IPS DF 6.9 (cell line): ENCODE data around the gene ZRANB3.
A peak's percentile ranks its signal among the peaks of the same experiment; 100 is the strongest.
"Not testable (repeated sequence)": the region's sequence is repeated elsewhere in the genome, so short reads cannot be mapped to it uniquely, and the experiment has no call there.

Experiments used
- DNase-seq: peaks from one replicate; pipeline ENCODE4 v3.0.0-alpha.2; 2013; ENCODE audit warnings: low read depth, low spot score
- H3K27ac ChIP-seq: one replicate; pipeline ENCODE4 v1.5.1; 2013; ENCODE audit warnings: low read length, control low read depth
- H3K27me3 ChIP-seq: 2 replicates; pipeline ENCODE4 v1.6.1; 2013; ENCODE audit warnings: mild to moderate bottlenecking, low read length; ENCODE audit not compliant: control insufficient read depth, insufficient read depth
- H3K36me3 ChIP-seq: 2 replicates; pipeline ENCODE4 v1.6.1; 2013; ENCODE audit warnings: low read length; ENCODE audit not compliant: control insufficient read depth, insufficient read depth
- H3K4me1 ChIP-seq: 2 replicates; pipeline ENCODE4 v1.6.1; 2013; ENCODE audit warnings: low read length; ENCODE audit not compliant: control insufficient read depth, insufficient read depth
- H3K4me3 ChIP-seq: 2 replicates; pipeline ENCODE4 v1.5.1; 2013; ENCODE audit warnings: mild to moderate bottlenecking, low read length
- H3K9me3 ChIP-seq: 2 replicates; pipeline ENCODE4 v1.6.1; 2013; ENCODE audit warnings: low read length, inconsistent platforms; ENCODE audit not compliant: control insufficient read depth, insufficient read depth
- WGBS: extraction: QIAGEN DNeasy Blood & Tissue Kit; methylation state at CpG from one replicate; pipeline ENCODE4 v1.1.7; 2013; ENCODE audit warnings: mixed read lengths, missing lambda C conversion rate; ENCODE audit not compliant: insufficient read length, insufficient coverage; 5-methylcytosine and 5-hydroxymethylcytosine counted together

The ZRANB3 gene

GRCh38 chr2:135490376-135490775, 40.6 kb downstream of the ZRANB3 start:
- no peaks in the 10 kb centered on the region for H3K27me3 ChIP-seq
- H3K9me3 ChIP-seq = no peaks in the 10 kb centered on the region
- H3K4me1 ChIP-seq = no peaks in the 10 kb centered on the region
- H3K4me3 ChIP-seq = no peak overlapping the region
- H3K27ac ChIP-seq = no peak overlapping the region
- no CpG with 5 or more reads among the region's 1 CpG for WGBS
- H3K36me3 ChIP-seq = no peaks in the 10 kb centered on the region
- DNase-seq = no peak

- no peaks in the 10 kb centered on the region for H3K9me3 ChIP-seq
- no CpG with 5 or more reads among the region's 4 CpGs for WGBS
Observed at GRCh38 chr2:135485441-135485840, 45.6 kb downstream of the ZRANB3 start.

GRCh38 chr2:135475128-135475527, 55.9 kb downstream of the ZRANB3 start:
- H3K36me3 ChIP-seq = no peaks in the 10 kb centered on the region
- H3K4me1 ChIP-seq = no peaks in the 10 kb centered on the region
- H3K27ac ChIP-seq = no peak overlapping the region
- DNase-seq = no peak
- H3K4me3 ChIP-seq = no peak overlapping the region
- H3K27me3 ChIP-seq = no peaks in the 10 kb centered on the region
- H3K9me3 ChIP-seq = no peaks in the 10 kb centered on the region

More at GRCh38 chr2:135485441-135485840, 45.6 kb downstream of the ZRANB3 start:
- Histone ChIP-seq H3K27ac (no peak overlapping the region), H3K4me3 (no peak overlapping the region), H3K36me3 (no peaks in the 10 kb centered on the region), H3K4me1 (no peaks in the 10 kb centered on the region), H3K27me3 (no peaks in the 10 kb centered on the region)
- no peak for DNase-seq

GRCh38 chr2:135473567-135473966, 57.5 kb downstream of the ZRANB3 start:
- Histone ChIP-seq H3K4me1 (no peaks in the 10 kb centered on the region), H3K4me3 (no peak overlapping the region), H3K27me3 (no peaks in the 10 kb centered on the region), H3K27ac (no peak overlapping the region), H3K9me3 (no peaks in the 10 kb centered on the region), H3K36me3 (no peaks in the 10 kb centered on the region)
- DNase-seq = peak; percentile 4
- WGBS = no CpG with 5 or more reads among the region's 2 CpGs

GRCh38 chr2:135471106-135471505, 59.9 kb downstream of the ZRANB3 start:
- H3K4me3 ChIP-seq = no peak overlapping the region

GRCh38 chr2:135457279-135457678, 73.7 kb downstream of the ZRANB3 start:
- H3K27me3 ChIP-seq = no peaks in the 10 kb centered on the region
- H3K4me1 ChIP-seq = no peaks in the 10 kb centered on the region
- no peaks in the 10 kb centered on the region for H3K36me3 ChIP-seq
- no peak overlapping the region for H3K4me3 ChIP-seq
- H3K27ac ChIP-seq = no peak overlapping the region
- DNase-seq = no peak
- no peaks in the 10 kb centered on the region; the same call in 1 of the 2 replicates for H3K9me3 ChIP-seq

More at GRCh38 chr2:135471106-135471505, 59.9 kb downstream of the ZRANB3 start:
- Histone ChIP-seq H3K27ac (no peak overlapping the region), H3K4me1 (no peaks in the 10 kb centered on the region), H3K27me3 (no peaks in the 10 kb centered on the region), H3K36me3 (no peaks in the 10 kb centered on the region), H3K9me3 (no peaks in the 10 kb centered on the region)
- DNase-seq = no peak

GRCh38 chr2:135456835-135457234, 74.2 kb downstream of the ZRANB3 start:
- Histone ChIP-seq H3K27me3 (no peaks in the 10 kb centered on the region), H3K4me1 (no peaks in the 10 kb centered on the region), H3K4me3 (no peak overlapping the region), H3K36me3 (no peaks in the 10 kb centered on the region), H3K9me3 (no peaks in the 10 kb centered on the region; the same call in 1 of the 2 replicates), H3K27ac (no peak overlapping the region)
- no CpG with 5 or more reads among the region's 1 CpG for WGBS
- DNase-seq = no peak

- Histone ChIP-seq H3K27me3 (no peaks in the 10 kb centered on the region), H3K36me3 (no peaks in the 10 kb centered on the region), H3K4me3 (no peak overlapping the region), H3K27ac (no peak overlapping the region), H3K9me3 (no peaks in the 10 kb centered on the region; the same call in 1 of the 2 replicates), H3K4me1 (no peaks in the 10 kb centered on the region)
- DNase-seq = no peak
- WGBS = no CpG with 5 or more reads among the region's 2 CpGs
Observed at GRCh38 chr2:135456431-135456830, 74.6 kb downstream of the ZRANB3 start.

GRCh38 chr2:135454608-135455007, 76.4 kb downstream of the ZRANB3 start:
- no CpG with 5 or more reads among the region's 1 CpG for WGBS
- Histone ChIP-seq H3K9me3 (no peaks in the 10 kb centered on the region; the same call in 1 of the 2 replicates), H3K4me3 (no peak overlapping the region)

GRCh38 chr2:135453027-135453426, 78.0 kb downstream of the ZRANB3 start:
- H3K27me3 ChIP-seq, H3K27ac ChIP-seq, H3K4me1 ChIP-seq, H3K9me3 ChIP-seq, DNase-seq, H3K36me3 ChIP-seq, H3K4me3 ChIP-seq: not testable (repeated sequence)
- no CpG with 5 or more reads among the region's 1 CpG for WGBS

More at GRCh38 chr2:135454608-135455007, 76.4 kb downstream of the ZRANB3 start:
- no peaks in the 10 kb centered on the region for H3K36me3 ChIP-seq
- no peaks in the 10 kb centered on the region for H3K4me1 ChIP-seq
- no peak overlapping the region for H3K27ac ChIP-seq
- no peaks in the 10 kb centered on the region for H3K27me3 ChIP-seq
- no peak for DNase-seq

GRCh38 chr2:135451966-135452365, 79.1 kb downstream of the ZRANB3 start:
- WGBS = no CpG with 5 or more reads among the region's 1 CpG
- Histone ChIP-seq H3K9me3 (no peaks in the 10 kb centered on the region; the same call in 1 of the 2 replicates), H3K4me3 (no peak overlapping the region), H3K27me3 (no peaks in the 10 kb centered on the region), H3K36me3 (no peaks in the 10 kb centered on the region), H3K4me1 (no peaks in the 10 kb centered on the region), H3K27ac (no peak overlapping the region)
- DNase-seq = no peak
